GM12874 (cell line): Measurements from ENCODE around the gene FILIP1L.

Experiments used
- CTCF ChIP-seq: IDR thresholded peaks from 2 replicates; pipeline ENCODE4 v1.5.1; 2011; ENCODE audit warnings: low read depth, mild to moderate bottlenecking, control low read depth, low read length, moderate library complexity; ENCODE audit not compliant: insufficient read depth

FILIP1L gene

GRCh38 chr3:99972380-99973104 is 141.8 kb downstream of the FILIP1L start:
- TF ChIP-seq CTCF = no peak

GRCh38 chr3:99971761-99972160 is 142.5 kb downstream of the FILIP1L start:
- TF ChIP-seq CTCF = no peak

- no peak for TF ChIP-seq CTCF
These were observed 144.1 kb downstream of the FILIP1L start for GRCh38 chr3:99970198-99970597.

- no peak for TF ChIP-seq CTCF
These were observed 145.2 kb downstream of the FILIP1L start for GRCh38 chr3:99969136-99969535.

GRCh38 chr3:99967796-99968195 is 146.5 kb downstream of the FILIP1L start:
- no peak for TF ChIP-seq CTCF

- no peak for TF ChIP-seq CTCF
These were observed 147.5 kb downstream of the FILIP1L start for GRCh38 chr3:99966662-99967416.

- no peak for TF ChIP-seq CTCF
These were observed 148.5 kb downstream of the FILIP1L start for GRCh38 chr3:99965681-99966408.
